AG04450 (cell line): ENCODE data around the gene AHRR. TPM values are rescaled to one million over a fixed set of nuclear protein-coding genes. Genes with fewer than 3 reads are reported as not detected.

Source experiments
- CTCF ChIA-PET: fragments of 300-600, 350-600 bp; formaldehyde crosslinking; extraction: SDS; loops from one replicate; lab custom pipeline; 2022; ENCODE audit warnings: antibody characterized with exemption, inconsistent platforms; lab: Charles Lee
- POLR2A ChIA-PET: fragments of 350-600 bp; formaldehyde crosslinking; extraction: SDS; loops from one replicate; lab custom pipeline; 2021; ENCODE audit warnings: antibody characterized with exemption, inconsistent platforms; lab: Yijun Ruan, JAX
- DNase-seq: peaks from one replicate; pipeline ENCODE4 v3.0.0-alpha.2; 2011; ENCODE audit warnings: low read depth, low spot score
- H3K27ac ChIP-seq: one replicate; pipeline ENCODE4 v1.5.1; 2012; ENCODE audit warnings: low read depth, low read length, control low read depth
- H3K27me3 ChIP-seq: one replicate; pipeline ENCODE4 v1.6.0; 2012; ENCODE audit warnings: low read length; ENCODE audit not compliant: control insufficient read depth, insufficient read depth
- H3K4me3 ChIP-seq: 2 replicates; pipeline ENCODE4 v1.5.1; 2011; ENCODE audit warnings: mild to moderate bottlenecking, low read depth, low read length, control low read depth
- H3K9me3 ChIP-seq: 2 replicates; pipeline ENCODE4 v1.5.1; 2012; ENCODE audit warnings: low read length; ENCODE audit not compliant: control insufficient read depth, insufficient read depth
- CTCF ChIP-seq: IDR thresholded peaks from 2 replicates; pipeline ENCODE4 v1.5.1; 2011; ENCODE audit warnings: low read depth, low read length, control low read depth, inconsistent platforms
- polyA plus RNA-seq: library from polyadenylated mRNA; depleted of rRNA; stranded (reverse); fragments of >200 nt; gene quantifications from 2 replicates; pipeline ENCODE4 v1.2.3, GENCODE V29; 2011

The AHRR gene
- polyA plus RNA-seq, 1 experiment, result 22.3 TPM

GRCh38 chr5:481347-481746 lies 159.8 kb downstream of the AHRR start:
- POLR2A ChIA-PET, result no interaction called here
- CTCF ChIA-PET, result no interaction called here
- no peak for TF ChIP-seq CTCF
- Histone ChIP-seq H3K27ac (no peak overlapping the region), H3K27me3 (peaks cover 2% of the 10 kb centered on the region), H3K9me3 (peaks cover 13% of the 10 kb centered on the region; the same call in 1 of the 2 replicates), H3K4me3 (no peak overlapping the region)
- DNase-seq, result no peak

- Histone ChIP-seq H3K4me3 (no peak overlapping the region), H3K27me3 (peaks cover 2% of the 10 kb centered on the region), H3K27ac (no peak overlapping the region), H3K9me3 (peaks cover 13% of the 10 kb centered on the region; the same call in 1 of the 2 replicates)
- no peak for TF ChIP-seq CTCF
- DNase-seq, result no peak
- POLR2A ChIA-PET, result no interaction called here
- CTCF ChIA-PET, result no interaction called here
Measured at GRCh38 chr5:482021-482420, 160.5 kb downstream of the AHRR start.

DNA sequence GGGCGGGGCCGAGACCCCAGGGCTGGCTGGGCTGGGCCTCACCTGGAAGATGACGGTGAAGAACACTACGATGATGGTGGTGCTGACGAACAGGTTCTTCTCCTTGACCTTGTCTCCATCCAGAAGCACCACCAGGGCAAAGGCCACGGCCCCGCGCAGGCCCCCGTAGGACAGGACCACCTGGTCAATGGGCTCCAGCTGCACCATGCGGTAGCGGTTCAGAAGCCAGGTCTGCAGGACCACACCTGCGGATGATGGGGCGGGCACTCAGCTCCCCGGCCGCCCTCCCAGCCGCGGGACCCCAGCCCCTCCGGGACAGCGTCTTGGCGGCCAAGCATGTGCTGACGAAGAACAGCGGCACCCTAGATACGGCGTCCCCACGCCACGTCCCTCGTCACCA lies 161.0 kb downstream of the AHRR start:
- Histone ChIP-seq H3K27me3 (peaks cover 2% of the 10 kb centered on the region), H3K9me3 (peaks cover 13% of the 10 kb centered on the region; the same call in 1 of the 2 replicates), H3K4me3 (no peak overlapping the region), H3K27ac (no peak overlapping the region)
- no peak for TF ChIP-seq CTCF
- CTCF ChIA-PET, result no interaction called here
- no peak for DNase-seq
- POLR2A ChIA-PET, result no interaction called here

DNA sequence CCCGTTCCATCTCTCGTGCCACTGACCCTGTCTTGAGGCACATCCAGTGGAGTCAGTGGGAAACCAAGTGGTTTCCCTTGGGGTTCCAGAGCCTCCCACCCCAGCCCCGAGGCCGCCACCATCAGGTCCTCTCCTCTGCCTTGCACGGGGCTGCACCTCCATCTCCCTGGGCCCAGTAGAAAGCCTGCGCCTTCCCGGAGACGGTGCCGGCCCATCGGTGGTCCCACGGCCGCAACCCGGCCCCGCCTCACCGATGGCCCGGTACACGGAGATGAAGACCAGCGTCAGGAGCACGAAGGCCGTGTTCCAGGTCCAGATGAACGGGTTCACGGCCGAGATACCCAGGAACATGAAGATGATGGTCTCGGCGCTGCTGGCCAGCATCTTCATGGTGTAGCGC lies 161.5 kb downstream of the AHRR start:
- CTCF ChIA-PET, result no interaction called here
- no peak for DNase-seq
- no peak for TF ChIP-seq CTCF
- Histone ChIP-seq H3K27me3 (peaks cover 2% of the 10 kb centered on the region), H3K27ac (no peak overlapping the region), H3K4me3 (no peak overlapping the region), H3K9me3 (peaks cover 13% of the 10 kb centered on the region; the same call in 1 of the 2 replicates)
- POLR2A ChIA-PET, result no interaction called here

GRCh38 chr5:483434-484140 lies 162.1 kb downstream of the AHRR start:
- H3K27me3 ChIP-seq, result peaks cover 2% of the 10 kb centered on the region
- H3K4me3 ChIP-seq, result no peak overlapping the region
- TF ChIP-seq CTCF, result no peak
- peaks cover 13% of the 10 kb centered on the region; the same call in 1 of the 2 replicates for H3K9me3 ChIP-seq
- no peak for DNase-seq
- no peak overlapping the region for H3K27ac ChIP-seq
- POLR2A ChIA-PET, result no interaction called here
- CTCF ChIA-PET, result no interaction called here
